Loucy (cell line): ENCODE data around the gene SND1.

ENCODE experiments used
- H2AFZ ChIP-seq: fragments of 200-600 bp; sonication (generic); 2 replicates; pipeline ENCODE4 v1.6.0; 2016; ENCODE audit warnings: antibody characterized with exemption, mild to moderate bottlenecking, low read length, moderate library complexity
- H3F3A ChIP-seq: fragments of 200-600 bp; 2 replicates; pipeline ENCODE4 v1.6.0; 2016; ENCODE audit warnings: antibody characterized with exemption, low read depth, mild to moderate bottlenecking
- H3K27me3 ChIP-seq: fragments of 200-600 bp; sonication (generic); 2 replicates; pipeline ENCODE4 v1.6.1; 2014; ENCODE audit warnings: low read length, mild to moderate bottlenecking; ENCODE audit not compliant: insufficient read depth, poor library complexity, severe bottlenecking
- H3K36me3 ChIP-seq: fragments of 200-600 bp; sonication (generic); 2 replicates; pipeline ENCODE4 v1.6.1; 2016; ENCODE audit warnings: low read length; ENCODE audit not compliant: insufficient read depth
- H3K4me1 ChIP-seq: fragments of 200-600 bp; sonication (generic); 2 replicates; pipeline ENCODE4 v1.5.1; 2014; ENCODE audit warnings: low read length, mild to moderate bottlenecking; ENCODE audit not compliant: insufficient read depth, poor library complexity, severe bottlenecking
- H3K4me2 ChIP-seq: fragments of 200-600 bp; sonication (generic); 2 replicates; pipeline ENCODE4 v1.6.0; 2014; ENCODE audit warnings: antibody characterized with exemption, low read length, low read depth, mild to moderate bottlenecking; ENCODE audit not compliant: poor library complexity, severe bottlenecking
- H3K4me3 ChIP-seq: fragments of 200-600 bp; sonication (generic); 2 replicates; pipeline ENCODE4 v1.5.1; 2014; ENCODE audit warnings: low read length, mild to moderate bottlenecking, mixed read lengths; ENCODE audit not compliant: poor library complexity, severe bottlenecking
- H3K79me2 ChIP-seq: fragments of 200-600 bp; sonication (generic); 2 replicates; pipeline ENCODE4 v1.6.1; 2014; ENCODE audit warnings: low read length; ENCODE audit not compliant: insufficient read depth
- H3K9ac ChIP-seq: fragments of 200-600 bp; sonication (generic); 2 replicates; pipeline ENCODE4 v1.6.0; 2014; ENCODE audit warnings: mild to moderate bottlenecking, low read depth, low read length, moderate library complexity; ENCODE audit not compliant: poor library complexity, severe bottlenecking
- H3K9me2 ChIP-seq: fragments of 200-600 bp; sonication (generic); replicated peaks from 2 replicates; pipeline ENCODE4 v1.6.1; 2016; ENCODE audit warnings: low read depth, low read length, mixed read lengths
- H3K9me3 ChIP-seq: fragments of 200-600 bp; sonication (generic); 2 replicates; pipeline ENCODE4 v1.6.1; 2014; ENCODE audit warnings: mild to moderate bottlenecking, antibody characterized with exemption, low read length, low read depth; ENCODE audit not compliant: insufficient read depth
- H4K20me1 ChIP-seq: fragments of 200-600 bp; sonication (generic); 2 replicates; pipeline ENCODE4 v1.6.0; 2014; ENCODE audit warnings: antibody characterized with exemption, low read length, mild to moderate bottlenecking; ENCODE audit not compliant: insufficient read depth, poor library complexity, severe bottlenecking
- CTCF ChIP-seq: fragments of 200-600 bp; sonication (generic); conservative IDR thresholded peaks from 2 replicates; pipeline ENCODE4 v1.5.1; 2014; ENCODE audit warnings: mild to moderate bottlenecking, antibody characterized with exemption, low read length
- EZH2phosphoT487 ChIP-seq: fragments of 200-600 bp; IDR thresholded peaks from 2 replicates; pipeline ENCODE4 v1.6.1; 2018; ENCODE audit warnings: antibody characterized with exemption, mild to moderate bottlenecking, moderate library complexity, borderline replicate concordance

SND1 gene

GRCh38 chr7:127831318-127832219, 179.6 kb downstream of the SND1 start:
- Histone ChIP-seq H3K79me2 (peaks cover 11% of the 10 kb centered on the region; the same call in 1 of the 2 replicates), H3K9me2 (no peaks in the 10 kb centered on the region), H3K27me3 (no peaks in the 10 kb centered on the region), H3K9ac (no peak overlapping the region), H3F3A (no peaks in the 10 kb centered on the region), H3K9me3 (no peaks in the 10 kb centered on the region), H3K4me1 (no peaks in the 10 kb centered on the region), H3K36me3 (no peaks in the 10 kb centered on the region), H3K4me2 (no peak overlapping the region), H2AFZ (no peak overlapping the region), H4K20me1 (peaks cover 6% of the 10 kb centered on the region), H3K4me3 (no peak overlapping the region)
- TF ChIP-seq CTCF (no peak), EZH2phosphoT487 (no peak)

GRCh38 chr7:127832592-127832991, 180.6 kb downstream of the SND1 start:
- TF ChIP-seq EZH2phosphoT487, result no peak
- no peak for TF ChIP-seq CTCF
- Histone ChIP-seq H3K36me3 (no peaks in the 10 kb centered on the region; the same call in 1 of the 2 replicates), H3K4me3 (no peak overlapping the region), H3K9me3 (no peaks in the 10 kb centered on the region), H3K9ac (no peak overlapping the region), H3K9me2 (no peaks in the 10 kb centered on the region), H3K27me3 (no peaks in the 10 kb centered on the region), H3K79me2 (peaks cover 7% of the 10 kb centered on the region; the same call in 1 of the 2 replicates), H3K4me2 (no peak overlapping the region), H2AFZ (no peak overlapping the region), H3K4me1 (no peaks in the 10 kb centered on the region), H3F3A (no peaks in the 10 kb centered on the region), H4K20me1 (peaks cover 6% of the 10 kb centered on the region)

DNA sequence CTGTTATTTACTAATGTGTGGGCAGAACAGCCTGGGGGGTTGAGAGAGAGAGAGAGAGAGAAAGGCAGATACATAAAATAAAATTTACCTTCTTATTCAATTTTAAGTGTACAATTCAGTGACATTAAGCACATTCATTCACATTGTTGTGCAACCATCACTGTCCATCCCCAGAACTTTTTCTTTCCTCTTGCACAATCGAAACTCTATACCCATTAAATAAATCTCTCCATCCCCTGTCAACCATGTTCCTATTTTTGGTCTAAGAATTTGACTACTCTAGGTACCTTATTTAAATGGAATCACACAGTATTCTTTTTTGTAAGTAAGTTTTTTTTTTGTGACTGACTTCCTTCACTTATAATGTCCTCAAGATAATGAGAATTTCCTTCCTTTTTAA, 181.6 kb downstream of the SND1 start:
- Histone ChIP-seq H4K20me1 (peaks cover 6% of the 10 kb centered on the region), H3K27me3 (no peaks in the 10 kb centered on the region), H3K9me3 (peaks cover 6% of the 10 kb centered on the region; the same call in 1 of the 2 replicates), H3K9ac (no peak overlapping the region), H3K4me1 (no peaks in the 10 kb centered on the region), H3K79me2 (0 out of 2 replicates have a peak, but pooled peaks cover 7% of the 10 kb centered on the region), H3K4me3 (no peak overlapping the region), H3K4me2 (no peak overlapping the region), H3K9me2 (no peaks in the 10 kb centered on the region), H3F3A (no peaks in the 10 kb centered on the region), H3K36me3 (no peaks in the 10 kb centered on the region; the same call in none of the 2 replicates), H2AFZ (no peak overlapping the region)
- TF ChIP-seq CTCF (no peak), EZH2phosphoT487 (no peak)
